ENCODE data around the gene QKI.

QKI gene

GRCh38 chr6:163563318-163563717, 148.8 kb downstream of the QKI start:
- no peak for DNase-seq (ENCODE audit: low read depth)
- no peak overlapping the region for H3K4me3 ChIP-seq (ENCODE audit: low read depth, low read length)
- TF ChIP-seq MAX (IDR thresholded peaks at IDR 0.05; ENCODE audit: low read depth, low read length) (no peak), MYC (IDR thresholded peaks at IDR 0.05; ENCODE audit: low read depth, low read length) (no peak), CTCF (IDR thresholded peaks at IDR 0.05; ENCODE audit: low read depth, low read length) (no peak), POLR2A (IDR thresholded peaks at IDR 0.05; ENCODE audit: extremely low read depth, insufficient read length) (no peak)

DNA sequence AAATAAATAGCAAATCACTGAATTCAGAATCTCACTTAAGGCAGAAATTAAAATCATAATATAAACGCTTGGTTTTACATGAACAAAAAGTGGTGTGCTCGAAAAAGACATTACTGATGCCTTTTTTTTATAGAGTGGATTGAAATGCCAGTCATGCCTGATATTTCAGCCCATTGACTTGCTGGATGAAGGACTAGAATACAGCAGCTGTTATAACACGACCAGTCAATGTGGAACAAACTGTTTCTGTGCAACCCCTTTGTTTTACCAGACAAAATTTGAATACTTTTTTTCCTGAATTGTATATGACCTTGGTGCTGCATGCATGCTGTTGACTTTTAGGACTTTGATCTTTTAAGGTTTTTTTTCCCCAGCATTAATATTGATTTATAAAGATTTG, 150.0 kb downstream of the QKI start:
- no peak overlapping the region for H3K4me3 ChIP-seq (ENCODE audit: low read depth, low read length)
- DNase-seq (ENCODE audit: low read depth) = no peak
- TF ChIP-seq POLR2A (IDR thresholded peaks at IDR 0.05; ENCODE audit: extremely low read depth, insufficient read length) (no peak), CTCF (IDR thresholded peaks at IDR 0.05; ENCODE audit: low read depth, low read length) (no peak), MAX (IDR thresholded peaks at IDR 0.05; ENCODE audit: low read depth, low read length) (no peak), MYC (IDR thresholded peaks at IDR 0.05; ENCODE audit: low read depth, low read length) (no peak)

GRCh38 chr6:163565140-163565539, 150.6 kb downstream of the QKI start:
- H3K4me3 ChIP-seq (ENCODE audit: low read depth, low read length) = no peak overlapping the region
- TF ChIP-seq POLR2A (IDR thresholded peaks at IDR 0.05; ENCODE audit: extremely low read depth, insufficient read length) = no peak
- no peak for DNase-seq (ENCODE audit: low read depth)

GRCh38 chr6:163566056-163566455, 151.5 kb downstream of the QKI start:
- no peak for DNase-seq (ENCODE audit: low read depth)
- no peak for TF ChIP-seq MYC (IDR thresholded peaks at IDR 0.05; ENCODE audit: low read depth, low read length)
- no peak for TF ChIP-seq POLR2A (IDR thresholded peaks at IDR 0.05; ENCODE audit: extremely low read depth, insufficient read length)
- TF ChIP-seq MAX (IDR thresholded peaks at IDR 0.05; ENCODE audit: low read depth, low read length) = no peak
- no peak for TF ChIP-seq CTCF (IDR thresholded peaks at IDR 0.05; ENCODE audit: low read depth, low read length)
- no peak overlapping the region for H3K4me3 ChIP-seq (ENCODE audit: low read depth, low read length)

DNA sequence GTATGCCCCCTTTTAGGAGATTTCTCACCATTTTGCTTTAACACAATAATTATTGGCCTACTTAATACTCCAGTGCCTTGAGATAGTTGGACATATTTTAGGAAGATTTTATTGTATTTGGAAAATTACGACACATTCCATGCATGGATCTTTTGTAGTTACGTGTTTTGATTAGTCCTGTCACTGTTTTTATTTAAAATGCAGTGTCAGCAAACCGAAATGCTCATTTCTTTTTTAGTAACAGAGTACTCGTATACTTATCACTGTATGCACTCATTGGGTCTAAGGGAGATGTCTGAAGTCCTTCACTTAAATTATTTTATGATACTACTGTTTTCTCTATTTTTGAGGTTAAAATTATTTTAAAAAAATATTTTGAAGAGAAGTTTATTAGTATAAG, 153.8 kb downstream of the QKI start:
- H3K4me3 ChIP-seq (ENCODE audit: low read depth, low read length) = no peak overlapping the region
- TF ChIP-seq POLR2A (IDR thresholded peaks at IDR 0.05; ENCODE audit: extremely low read depth, insufficient read length) (no peak), MAX (IDR thresholded peaks at IDR 0.05; ENCODE audit: low read depth, low read length) (no peak), MYC (IDR thresholded peaks at IDR 0.05; ENCODE audit: low read depth, low read length) (no peak), CTCF (IDR thresholded peaks at IDR 0.05; ENCODE audit: low read depth, low read length) (no peak)
- no peak for DNase-seq (ENCODE audit: low read depth)

- no peak overlapping the region for H3K4me3 ChIP-seq (ENCODE audit: low read depth, low read length)
- TF ChIP-seq MYC (IDR thresholded peaks at IDR 0.05; ENCODE audit: low read depth, low read length) (no peak), POLR2A (IDR thresholded peaks at IDR 0.05; ENCODE audit: extremely low read depth, insufficient read length) (no peak), MAX (IDR thresholded peaks at IDR 0.05; ENCODE audit: low read depth, low read length) (no peak), CTCF (IDR thresholded peaks at IDR 0.05; ENCODE audit: low read depth, low read length) (no peak)
- DNase-seq (ENCODE audit: low read depth) = no peak
Measured at GRCh38 chr6:163570579-163571231, 156.2 kb downstream of the QKI start.
